ENCODE results near the gene NLRP11. TPM values are rescaled to one million over a fixed set of nuclear protein-coding genes. Genes with fewer than 3 reads are reported as not detected.
"Not testable (repeated sequence)": the region's sequence is repeated elsewhere in the genome, so short reads cannot be mapped to it uniquely, and the experiment has no call there.

NLRP11 gene
- total RNA-seq, 1 donor from 2014 or later = not detected

DNA sequence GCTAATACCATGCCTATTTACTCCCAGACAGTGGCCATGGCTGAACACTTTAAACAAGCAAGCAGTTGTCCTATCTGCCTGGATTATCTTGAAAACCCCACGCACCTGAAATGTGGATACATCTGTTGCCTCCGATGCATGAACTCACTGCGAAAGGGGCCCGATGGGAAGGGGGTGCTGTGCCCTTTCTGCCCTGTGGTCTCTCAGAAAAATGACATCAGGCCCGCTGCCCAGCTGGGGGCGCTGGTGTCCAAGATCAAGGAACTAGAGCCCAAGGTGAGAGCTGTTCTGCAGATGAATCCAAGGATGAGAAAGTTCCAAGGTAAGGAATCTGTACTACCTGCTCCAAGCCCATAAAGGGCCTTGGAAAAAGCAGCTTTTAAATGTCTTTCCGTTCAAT is 54.3 kb downstream of the NLRP11 start:
- Mint-ChIP-seq H3K9me3 (ENCODE audit: low read depth) (peaks cover 28% of the 10 kb centered on the region), H3K27me3 (ENCODE audit: low read depth) (no peaks in the 10 kb centered on the region), H3K4me1 (ENCODE audit: low read depth) (no peaks in the 10 kb centered on the region), H3K4me3 (ENCODE audit: unreplicated experiment) (no peak overlapping the region), H3K36me3 (ENCODE audit: low read depth) (no peaks in the 10 kb centered on the region), H3K27ac (ENCODE audit: unreplicated experiment) (no peak overlapping the region)
- DNase-seq (ENCODE audit: low spot score) = no peak
- TF ChIP-seq, protein P1, sequence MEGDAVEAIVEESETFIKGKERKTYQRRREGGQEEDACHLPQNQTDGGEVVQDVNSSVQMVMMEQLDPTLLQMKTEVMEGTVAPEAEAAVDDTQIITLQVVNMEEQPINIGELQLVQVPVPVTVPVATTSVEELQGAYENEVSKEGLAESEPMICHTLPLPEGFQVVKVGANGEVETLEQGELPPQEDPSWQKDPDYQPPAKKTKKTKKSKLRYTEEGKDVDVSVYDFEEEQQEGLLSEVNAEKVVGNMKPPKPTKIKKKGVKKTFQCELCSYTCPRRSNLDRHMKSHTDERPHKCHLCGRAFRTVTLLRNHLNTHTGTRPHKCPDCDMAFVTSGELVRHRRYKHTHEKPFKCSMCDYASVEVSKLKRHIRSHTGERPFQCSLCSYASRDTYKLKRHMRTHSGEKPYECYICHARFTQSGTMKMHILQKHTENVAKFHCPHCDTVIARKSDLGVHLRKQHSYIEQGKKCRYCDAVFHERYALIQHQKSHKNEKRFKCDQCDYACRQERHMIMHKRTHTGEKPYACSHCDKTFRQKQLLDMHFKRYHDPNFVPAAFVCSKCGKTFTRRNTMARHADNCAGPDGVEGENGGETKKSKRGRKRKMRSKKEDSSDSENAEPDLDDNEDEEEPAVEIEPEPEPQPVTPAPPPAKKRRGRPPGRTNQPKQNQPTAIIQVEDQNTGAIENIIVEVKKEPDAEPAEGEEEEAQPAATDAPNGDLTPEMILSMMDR (IDR thresholded peaks at IDR 0.05) = no peak

DNA sequence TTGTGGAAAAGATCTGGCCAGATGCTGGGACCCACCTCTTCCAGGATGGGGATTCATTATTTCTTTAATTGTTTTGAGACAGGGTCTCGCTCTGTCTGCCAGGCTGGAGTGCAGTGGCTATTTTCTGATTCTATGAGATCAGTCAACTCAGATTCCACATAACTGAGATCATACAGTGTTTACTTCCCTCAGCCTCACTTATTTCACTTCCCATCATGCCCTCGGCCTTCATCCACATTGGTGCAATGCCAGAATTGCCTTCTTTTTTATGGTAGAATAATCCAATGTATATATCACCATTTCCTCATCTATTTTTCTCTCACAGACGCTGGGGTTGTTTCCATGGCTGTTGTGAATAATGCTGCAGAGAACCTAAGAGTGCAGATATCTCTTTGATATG is 62.2 kb downstream of the NLRP11 start:
- not testable (repeated sequence) for H3K4me1 Mint-ChIP-seq (ENCODE audit: low read depth); DNase-seq (ENCODE audit: low spot score); H3K36me3 Mint-ChIP-seq (ENCODE audit: low read depth); H3K27me3 Mint-ChIP-seq (ENCODE audit: low read depth); H3K4me3 Mint-ChIP-seq (ENCODE audit: unreplicated experiment); H3K27ac Mint-ChIP-seq (ENCODE audit: unreplicated experiment)
- peaks cover 13% of the 10 kb centered on the region for H3K9me3 Mint-ChIP-seq (ENCODE audit: low read depth)

DNA sequence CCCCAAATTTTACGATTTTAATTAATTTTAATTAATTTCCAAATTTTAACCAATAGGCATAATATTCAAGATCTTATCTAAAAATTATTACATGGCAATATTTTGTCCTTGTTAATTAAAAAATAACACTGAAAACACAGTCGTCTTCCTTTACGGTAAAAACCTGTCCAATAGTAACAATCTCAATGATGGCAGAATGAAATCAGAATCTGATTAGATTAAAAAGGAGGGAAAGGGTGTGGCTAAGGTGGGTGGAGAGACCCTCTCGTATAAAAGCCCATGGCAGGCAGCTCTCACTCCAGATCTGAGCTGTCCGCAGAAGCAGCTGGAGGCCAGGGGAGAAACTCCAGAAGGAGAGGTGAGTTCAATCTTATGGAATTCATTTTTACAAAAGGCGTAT is 63.0 kb downstream of the NLRP11 start, which contains the start of gene RFPL4AL1:
Gene RFPL4AL1, plus strand, starts transcription at position 301 of the 400 bp plus-strand sequence. CDS start 2,687 bp downstream, outside the sequence.
- H3K36me3 Mint-ChIP-seq (ENCODE audit: low read depth); DNase-seq (ENCODE audit: low spot score); H3K4me1 Mint-ChIP-seq (ENCODE audit: low read depth); H3K27ac Mint-ChIP-seq (ENCODE audit: unreplicated experiment); H3K4me3 Mint-ChIP-seq (ENCODE audit: unreplicated experiment); H3K27me3 Mint-ChIP-seq (ENCODE audit: low read depth): not testable (repeated sequence)
- peaks cover 11% of the 10 kb centered on the region for H3K9me3 Mint-ChIP-seq (ENCODE audit: low read depth)

DNA sequence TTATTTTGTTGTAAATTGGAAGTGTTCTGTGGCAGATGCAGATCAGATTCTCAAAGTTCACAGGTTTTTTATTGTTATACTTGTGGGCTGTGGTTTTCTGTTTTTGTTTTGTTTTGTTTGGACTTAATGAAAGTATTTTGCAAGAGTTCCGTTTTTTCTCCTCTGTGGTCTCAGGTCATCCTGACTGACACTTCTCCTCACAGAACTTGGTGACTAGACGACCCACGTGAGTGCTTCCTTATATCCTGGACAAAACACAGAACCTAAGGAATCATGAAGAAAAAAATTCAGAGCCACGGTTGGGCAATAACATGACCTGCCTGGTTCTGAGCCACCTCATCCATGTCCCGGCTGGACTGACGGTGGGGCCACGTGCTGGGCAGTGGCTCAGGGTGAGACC is 65.3 kb downstream of the NLRP11 start:
- H3K27ac Mint-ChIP-seq (ENCODE audit: unreplicated experiment) = no peak overlapping the region
- peaks cover 13% of the 10 kb centered on the region for H3K9me3 Mint-ChIP-seq (ENCODE audit: low read depth)
- H3K4me1 Mint-ChIP-seq (ENCODE audit: low read depth) = no peaks in the 10 kb centered on the region
- H3K4me3 Mint-ChIP-seq (ENCODE audit: unreplicated experiment) = no peak overlapping the region
- H3K36me3 Mint-ChIP-seq (ENCODE audit: low read depth) = no peaks in the 10 kb centered on the region
- no peaks in the 10 kb centered on the region for H3K27me3 Mint-ChIP-seq (ENCODE audit: low read depth)
- TF ChIP-seq, protein P1 (IDR thresholded peaks at IDR 0.05) = no peak
- DNase-seq (ENCODE audit: low spot score) = no peak

DNA sequence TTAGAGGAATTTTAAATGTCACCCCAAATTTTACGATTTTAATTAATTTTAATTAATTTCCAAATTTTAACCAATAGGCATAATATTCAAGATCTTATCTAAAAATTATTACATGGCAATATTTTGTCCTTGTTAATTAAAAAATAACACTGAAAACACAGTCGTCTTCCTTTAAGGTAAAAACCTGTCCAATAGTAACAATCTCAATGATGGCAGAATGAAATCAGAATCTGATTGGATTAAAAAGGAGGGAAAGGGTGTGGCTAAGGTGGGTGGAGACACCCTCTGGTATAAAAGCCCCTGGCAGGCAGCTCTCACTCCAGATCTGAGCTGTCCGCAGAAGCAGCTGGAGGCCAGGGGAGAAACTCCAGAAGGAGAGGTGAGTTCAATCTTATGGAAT is 73.0 kb downstream of the NLRP11 start, which contains the start of gene RFPL4A:
Gene RFPL4A, plus strand, starts transcription at position 301 of the 400 bp plus-strand sequence. CDS start 2,704 bp downstream, outside the sequence.
- peaks cover 23% of the 10 kb centered on the region for H3K9me3 Mint-ChIP-seq (ENCODE audit: low read depth)
- not testable (repeated sequence) for H3K36me3 Mint-ChIP-seq (ENCODE audit: low read depth); H3K27ac Mint-ChIP-seq (ENCODE audit: unreplicated experiment); DNase-seq (ENCODE audit: low spot score); H3K4me3 Mint-ChIP-seq (ENCODE audit: unreplicated experiment); H3K27me3 Mint-ChIP-seq (ENCODE audit: low read depth); H3K4me1 Mint-ChIP-seq (ENCODE audit: low read depth)

DNA sequence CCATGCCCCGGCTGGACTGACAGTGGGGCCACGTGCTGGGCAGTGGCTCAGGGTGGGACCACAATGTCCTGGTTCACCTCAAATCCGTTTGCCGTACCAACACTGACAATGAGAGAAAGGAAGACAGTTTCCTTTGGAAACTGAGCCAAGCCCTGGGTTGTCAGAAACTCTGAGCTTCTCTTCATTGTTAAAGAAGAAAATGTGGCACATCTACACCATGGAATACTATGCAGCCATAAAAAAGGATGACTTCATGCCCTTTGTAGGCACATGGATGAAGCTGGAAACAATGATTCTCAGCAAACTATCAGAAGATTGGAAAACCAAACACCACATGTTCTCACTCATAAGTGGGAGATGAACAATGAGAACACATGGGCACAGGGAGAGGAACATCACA is 75.0 kb downstream of the NLRP11 start:
- not testable (repeated sequence) for H3K27ac Mint-ChIP-seq (ENCODE audit: unreplicated experiment); H3K36me3 Mint-ChIP-seq (ENCODE audit: low read depth); H3K27me3 Mint-ChIP-seq (ENCODE audit: low read depth); H3K4me1 Mint-ChIP-seq (ENCODE audit: low read depth); H3K4me3 Mint-ChIP-seq (ENCODE audit: unreplicated experiment); DNase-seq (ENCODE audit: low spot score)
- peaks cover 27% of the 10 kb centered on the region for H3K9me3 Mint-ChIP-seq (ENCODE audit: low read depth)

DNA sequence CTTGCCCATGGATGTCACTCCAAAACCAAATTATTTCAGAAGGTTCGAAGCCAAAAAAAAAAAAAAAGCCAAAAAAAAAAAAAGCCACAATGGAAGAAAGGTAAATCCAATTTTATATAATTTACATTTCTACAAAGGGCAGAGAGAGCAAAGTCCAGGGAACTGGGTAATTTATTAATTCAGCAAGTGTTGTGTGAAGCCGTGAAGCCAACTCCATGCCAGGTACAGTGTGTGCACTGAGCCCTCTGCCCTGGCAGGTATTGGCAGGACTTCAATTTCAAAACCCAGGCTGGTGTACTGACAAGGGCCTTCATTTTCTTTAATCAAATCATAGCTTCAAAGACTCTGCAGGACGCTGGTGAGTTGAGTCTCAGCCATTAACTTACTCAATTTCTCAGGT is 78.4 kb downstream of the NLRP11 start:
- H3K27ac Mint-ChIP-seq (ENCODE audit: unreplicated experiment) = no peak overlapping the region
- TF ChIP-seq, protein P1 (IDR thresholded peaks at IDR 0.05) = no peak
- no peaks in the 10 kb centered on the region for H3K36me3 Mint-ChIP-seq (ENCODE audit: low read depth)
- H3K9me3 Mint-ChIP-seq (ENCODE audit: low read depth) = peaks cover 16% of the 10 kb centered on the region
- no peak for DNase-seq (ENCODE audit: low spot score)
- H3K4me1 Mint-ChIP-seq (ENCODE audit: low read depth) = no peaks in the 10 kb centered on the region
- no peak overlapping the region for H3K4me3 Mint-ChIP-seq (ENCODE audit: unreplicated experiment)
- no peaks in the 10 kb centered on the region for H3K27me3 Mint-ChIP-seq (ENCODE audit: low read depth)

All from chondrocyte (in vitro differentiated cells).